ENCODE measurements around the gene FRMD5.
A peak's percentile ranks its signal among the peaks of the same experiment; 100 is the strongest.

FRMD5 gene

DNA sequence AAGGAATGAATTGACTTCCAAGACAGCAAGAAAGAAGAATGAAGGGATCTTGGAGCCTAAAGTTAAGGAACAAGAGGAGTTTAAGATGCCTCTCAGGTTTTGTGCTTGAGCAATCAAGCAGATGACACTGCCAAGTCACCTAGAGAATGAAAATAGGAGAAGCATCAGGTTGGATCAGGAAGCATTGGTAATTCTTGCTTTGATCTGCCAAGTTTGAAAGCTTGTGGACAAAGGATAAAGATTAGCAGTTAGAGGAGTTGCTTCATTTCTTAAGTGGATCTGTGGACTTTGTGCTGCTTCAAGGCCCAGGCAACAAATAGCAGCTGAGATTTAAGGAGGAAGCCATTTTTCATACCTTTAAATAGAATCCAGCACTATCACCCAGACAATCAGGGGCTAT lies 35.6 kb downstream of the FRMD5 start:
- DNase-seq = no peak

DNA sequence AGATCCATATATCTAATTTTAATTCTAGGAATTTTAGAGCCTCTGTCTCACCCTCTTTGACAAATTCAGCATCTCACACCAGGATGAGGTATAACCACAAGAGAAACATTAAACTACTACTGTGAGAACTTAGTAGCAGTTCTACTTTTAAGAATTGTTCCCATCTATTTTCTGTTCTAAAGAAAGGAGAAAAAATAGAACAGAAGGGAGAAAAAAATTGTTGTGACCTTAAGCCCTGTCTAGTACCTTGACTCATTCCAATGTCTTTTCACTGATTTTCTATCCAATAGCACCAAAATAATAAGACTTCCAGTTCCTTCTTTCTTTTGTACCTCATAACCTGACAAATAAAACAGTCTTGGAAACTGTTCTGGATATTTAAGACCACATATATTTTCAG lies 37.0 kb downstream of the FRMD5 start:
- no peak for DNase-seq

- DNase-seq = peak; percentile 5
These were observed 37.4 kb downstream of the FRMD5 start for GRCh38 chr15:44157679-44158078.

DNA sequence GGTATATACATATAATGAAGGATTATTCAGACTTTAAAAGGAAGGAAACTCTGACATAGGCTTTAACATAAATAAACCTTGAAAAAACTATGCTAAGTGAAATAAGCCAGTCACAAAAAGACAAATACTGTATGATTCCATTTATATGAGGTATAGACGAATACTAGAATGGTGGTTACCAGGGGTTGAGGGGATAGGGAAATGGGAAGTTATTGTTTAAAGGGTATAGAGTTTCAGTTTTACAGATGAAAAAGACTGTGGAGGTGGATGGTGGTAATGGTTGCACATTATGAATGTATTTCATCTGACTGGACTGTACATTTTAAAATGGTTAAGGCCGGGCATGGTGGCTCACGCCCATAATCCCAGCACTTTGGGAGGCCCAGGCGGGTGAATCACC lies 41.7 kb downstream of the FRMD5 start:
- DNase-seq = no peak

DNA sequence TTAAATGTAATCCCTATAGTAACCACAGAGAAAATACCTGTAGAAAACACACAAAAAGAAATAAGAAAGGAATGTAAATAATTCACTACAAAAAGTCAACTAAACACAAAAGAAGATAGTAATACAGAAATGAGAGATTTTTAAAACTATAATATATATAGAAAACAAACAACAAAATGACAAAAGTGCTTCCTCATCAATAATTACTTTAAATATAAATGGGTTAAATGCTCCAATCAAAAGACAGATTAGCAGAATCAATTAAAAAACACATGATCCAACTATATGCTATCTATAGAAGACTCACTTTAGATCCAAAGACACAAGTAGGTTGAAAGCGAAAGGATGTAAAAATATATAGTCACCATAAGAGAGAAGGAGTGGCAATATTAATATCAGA lies 45.8 kb downstream of the FRMD5 start:
- DNase-seq = no peak

- no peak for DNase-seq
These were observed 46.5 kb downstream of the FRMD5 start for GRCh38 chr15:44148580-44148979.

DNA sequence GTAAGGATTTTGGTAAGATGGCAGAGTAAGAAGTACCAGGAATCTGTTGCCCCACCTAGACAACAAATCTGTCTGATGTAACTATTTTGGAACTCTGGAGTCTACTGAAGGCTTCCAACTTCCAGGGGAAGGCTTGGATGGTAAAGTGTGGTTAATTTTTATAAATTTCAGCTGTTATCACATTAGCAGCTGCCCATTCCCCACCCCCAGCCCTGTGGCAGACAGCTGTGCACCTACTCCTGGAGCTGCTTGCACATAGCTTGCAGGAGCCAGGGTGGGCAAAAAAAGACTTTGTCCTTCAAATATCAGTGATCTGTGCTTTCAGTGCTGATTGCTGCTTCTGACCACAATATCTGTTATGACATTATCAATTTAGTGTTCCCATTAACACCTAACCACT lies 47.4 kb downstream of the FRMD5 start:
- no peak for DNase-seq

DNA sequence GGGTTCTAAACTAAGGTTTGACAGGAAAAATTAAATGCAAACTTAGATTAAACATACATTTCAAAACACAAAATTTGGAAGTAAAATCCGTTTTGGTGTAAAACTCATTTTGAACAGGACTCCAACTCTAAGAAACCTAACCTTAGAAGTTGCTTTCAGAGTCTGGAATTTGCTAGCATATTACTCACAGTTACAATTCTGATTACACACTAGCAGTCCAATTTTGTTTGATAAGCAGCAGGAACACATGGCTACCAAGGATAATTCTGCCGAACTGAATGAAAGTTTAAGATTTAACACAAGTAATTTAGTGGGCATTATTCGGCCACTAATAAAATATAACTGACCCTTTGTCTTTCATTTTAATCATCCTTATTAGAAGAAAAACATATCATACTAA lies 49.6 kb downstream of the FRMD5 start:
- DNase-seq = no peak

DNA sequence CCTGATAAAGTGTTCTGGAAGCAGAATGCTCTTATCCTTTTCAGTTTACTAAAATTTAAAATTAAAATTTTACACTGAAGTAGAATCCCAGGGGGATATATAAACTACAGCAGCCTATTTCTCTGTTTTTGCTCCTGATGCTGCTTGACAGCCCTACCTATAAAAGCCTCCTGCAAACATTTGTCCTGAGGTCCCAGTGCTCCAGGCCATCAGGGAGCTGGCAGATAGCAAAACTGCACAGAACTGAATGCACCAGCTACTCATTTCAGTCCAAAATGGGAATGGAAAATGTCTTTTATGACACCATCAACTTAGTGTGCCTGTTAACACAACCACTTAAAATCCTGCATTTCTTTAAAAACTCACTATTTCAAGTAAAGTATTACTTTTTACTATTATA lies 50.1 kb downstream of the FRMD5 start:
- no peak for DNase-seq

DNA sequence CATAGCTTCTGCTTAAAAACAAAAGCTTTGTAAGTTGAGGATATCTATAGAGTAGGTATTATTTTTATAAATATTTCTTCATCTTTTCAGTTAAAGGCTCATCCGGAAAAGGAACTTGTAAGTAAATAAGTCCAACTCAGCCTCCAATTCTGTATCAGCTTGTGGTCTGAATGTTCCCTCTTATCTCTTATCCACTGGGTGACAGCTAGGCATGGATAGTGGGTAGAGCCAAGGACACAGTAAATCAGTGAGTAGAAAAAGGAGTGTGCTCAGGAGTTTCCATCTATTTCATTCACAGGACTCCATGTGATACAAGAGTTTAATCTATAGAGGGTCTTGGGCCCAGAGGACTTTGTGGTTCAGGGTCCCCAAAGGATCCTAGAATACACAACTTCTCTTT lies 50.9 kb downstream of the FRMD5 start:
- no peak for DNase-seq

GRCh38 chr15:44137750-44138149 lies 57.3 kb downstream of the FRMD5 start:
- no peak for DNase-seq

DNA sequence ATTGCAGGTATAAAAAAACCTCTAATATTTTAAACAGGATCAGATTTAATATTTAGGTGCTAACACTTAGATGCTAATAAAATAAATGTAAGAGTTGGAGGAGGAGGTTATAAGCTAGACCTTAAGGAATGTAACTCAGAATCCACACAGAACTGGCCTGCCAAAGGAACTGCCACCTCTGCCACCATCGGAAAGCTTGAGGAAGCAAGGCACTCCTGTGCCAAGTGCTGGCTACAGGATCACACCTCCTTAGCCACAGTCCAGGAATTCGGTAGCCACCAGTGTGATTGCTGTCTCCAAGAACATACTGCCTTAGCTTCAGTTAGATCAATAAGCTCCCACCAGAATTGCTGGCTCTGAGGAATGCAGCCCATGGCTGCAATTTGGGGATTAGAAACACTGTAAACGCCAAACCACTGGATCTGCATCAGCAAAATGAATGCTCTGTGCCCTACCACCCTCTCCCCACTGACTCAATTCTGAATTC lies 58.0 kb downstream of the FRMD5 start:
- no peak for DNase-seq

DNA sequence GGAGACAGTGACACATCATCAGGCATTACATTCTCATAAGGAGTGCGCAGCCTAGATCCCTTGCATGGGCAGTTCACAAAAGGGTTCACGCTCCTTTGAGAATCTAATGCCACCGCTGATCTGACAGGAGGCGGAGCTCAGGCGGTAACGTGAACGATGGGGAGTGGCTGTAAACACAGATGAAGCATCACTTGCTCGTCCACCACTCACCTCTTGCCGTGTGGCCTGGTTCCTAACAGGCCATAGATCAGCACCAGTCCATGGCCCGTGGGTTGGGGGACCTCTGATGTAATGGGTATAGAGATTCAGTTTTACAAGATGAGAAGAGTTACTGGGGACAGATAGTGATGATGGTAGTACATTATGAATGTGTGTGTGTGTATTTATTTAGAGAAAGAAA lies 63.0 kb downstream of the FRMD5 start:
- DNase-seq = no peak

GRCh38 chr15:44130778-44131177 lies 64.3 kb downstream of the FRMD5 start:
- no peak for DNase-seq

GRCh38 chr15:44129911-44130310 lies 65.2 kb downstream of the FRMD5 start:
- no peak for DNase-seq

DNA sequence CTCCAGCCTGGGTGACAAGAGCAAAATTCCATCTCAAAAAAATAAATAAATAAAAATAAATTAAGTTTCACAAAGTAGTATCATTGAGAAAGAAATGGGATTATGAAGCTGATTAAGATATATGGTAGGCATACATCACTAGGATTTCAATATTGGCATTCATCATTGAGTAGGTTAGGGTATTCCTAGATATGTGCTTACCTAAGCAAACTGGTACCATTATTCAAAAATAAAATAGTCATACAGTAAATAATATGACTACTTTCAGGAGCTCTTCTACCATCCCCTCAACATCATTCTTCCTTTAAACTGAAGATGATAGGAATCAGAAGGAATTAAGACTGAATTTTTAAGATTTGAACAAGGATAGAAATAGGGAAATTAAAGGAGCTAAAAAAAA lies 66.6 kb downstream of the FRMD5 start:
- no peak for DNase-seq

DNA sequence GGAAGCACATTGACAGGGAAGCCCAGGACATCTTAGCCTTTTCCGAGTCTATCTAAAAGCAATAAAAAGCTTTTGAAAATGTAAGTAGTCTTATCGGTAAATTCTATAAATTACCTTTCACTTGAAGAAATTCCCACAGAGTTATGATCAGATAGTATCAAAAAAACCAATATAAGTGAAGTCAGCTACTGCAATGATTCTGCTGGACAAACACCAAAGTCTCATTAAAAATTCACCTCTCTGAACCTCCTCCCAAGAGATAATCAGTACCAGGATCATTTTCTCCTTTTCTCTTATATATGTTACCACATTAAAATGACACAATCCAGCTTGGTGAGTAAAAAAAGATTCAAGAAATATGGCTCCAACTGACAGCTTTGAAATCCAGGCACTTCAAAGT lies 69.2 kb downstream of the FRMD5 start:
- no peak for DNase-seq

- no peak for DNase-seq
These were observed 92.3 kb downstream of the FRMD5 start for GRCh38 chr15:44102675-44103254.

DNA sequence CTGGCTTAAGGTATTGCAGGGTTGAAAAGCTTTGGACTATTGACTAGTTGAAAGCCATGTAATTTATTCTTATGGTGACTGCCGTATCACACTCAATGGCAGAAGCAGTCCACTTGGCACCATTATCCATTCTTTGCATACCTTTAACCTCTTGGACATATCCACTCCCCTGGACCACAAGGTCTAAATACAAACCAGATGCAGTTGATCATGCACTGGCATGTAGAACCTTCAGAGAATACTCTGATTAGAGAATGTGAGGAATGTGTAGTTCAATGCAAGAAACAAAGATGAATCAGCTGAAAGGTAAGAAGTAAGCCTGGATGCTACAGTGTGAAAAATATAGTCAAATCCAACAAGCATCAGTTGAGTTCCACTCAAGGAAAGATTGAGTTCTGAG lies 93.1 kb downstream of the FRMD5 start:
- no peak for DNase-seq

DNA sequence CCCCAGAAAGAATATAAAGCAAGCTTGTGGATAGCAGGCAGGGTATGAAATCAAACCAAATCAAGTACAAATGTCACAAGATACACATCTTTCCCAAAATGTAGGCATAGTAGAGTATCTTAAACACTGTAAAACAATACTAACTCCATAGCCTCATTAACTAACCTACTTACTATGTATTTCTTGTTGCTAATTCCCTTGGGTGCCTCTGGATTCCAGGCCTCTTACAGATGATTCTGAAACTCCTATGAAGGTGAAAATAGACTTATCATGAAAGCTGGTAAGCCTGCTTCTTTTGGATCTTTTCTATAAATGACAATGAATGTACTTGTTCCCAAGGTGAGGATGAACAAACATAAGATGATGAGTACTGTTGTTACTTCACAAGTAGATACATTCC lies 93.8 kb downstream of the FRMD5 start:
- no peak for DNase-seq

GRCh38 chr15:44099671-44100070 lies 95.4 kb downstream of the FRMD5 start:
- DNase-seq = no peak

GRCh38 chr15:44097552-44097951 lies 97.5 kb downstream of the FRMD5 start:
- DNase-seq = no peak

- no peak for DNase-seq
These were observed 98.5 kb downstream of the FRMD5 start for GRCh38 chr15:44096596-44096995.

- DNase-seq = no peak
These were observed 100.3 kb downstream of the FRMD5 start for GRCh38 chr15:44094781-44095180.

DNA sequence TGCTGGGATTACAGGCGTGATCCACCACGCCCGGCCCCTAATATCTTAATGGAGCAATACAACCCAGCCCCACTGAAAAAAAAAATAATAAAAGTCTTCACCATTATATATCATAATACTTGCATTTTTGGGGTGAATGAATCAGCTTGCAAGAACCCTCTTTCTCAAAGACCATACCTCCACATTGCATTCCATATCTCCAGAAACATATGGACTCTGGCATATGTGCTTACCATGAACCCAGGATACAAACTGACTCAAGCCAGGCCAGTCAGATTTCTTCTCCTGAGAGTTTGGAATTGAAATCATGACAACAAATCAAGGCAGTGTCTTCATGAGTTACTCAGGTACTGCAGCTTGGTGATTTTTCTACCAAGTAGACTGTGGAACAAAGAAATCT lies 101.2 kb downstream of the FRMD5 start:
- DNase-seq = no peak

DNA sequence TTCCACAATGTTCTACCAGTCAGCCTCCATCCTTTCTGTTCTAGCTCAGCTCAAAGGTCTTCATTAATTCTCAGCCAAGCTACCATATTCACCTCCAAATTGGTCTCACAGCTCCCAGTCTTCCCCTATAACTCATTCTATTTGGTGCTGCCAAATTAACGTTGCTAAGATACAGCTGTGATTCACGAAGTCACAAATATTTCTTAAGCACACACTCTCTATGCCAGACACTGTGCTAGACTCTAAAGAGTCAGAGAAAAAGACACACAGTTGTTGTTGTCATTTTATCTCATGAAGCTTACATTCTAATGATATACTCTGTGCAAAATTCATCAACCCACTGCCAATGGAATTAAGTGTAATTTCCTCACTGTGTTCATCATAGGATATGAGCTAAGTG lies 102.8 kb downstream of the FRMD5 start:
- DNase-seq = no peak

Measured in suppressor macrophage treated with lipopolysaccharide for 4 hours (primary cell).